IPS-18a (cell line): ENCODE measurements around the gene CDH20.

Experiments
- H3K27ac ChIP-seq: one replicate; pipeline ENCODE4 v1.5.1; 2013; ENCODE audit warnings: low read length
- H3K27me3 ChIP-seq: one replicate; pipeline ENCODE4 v1.6.1; 2013; ENCODE audit warnings: mild to moderate bottlenecking, low read length; ENCODE audit not compliant: control insufficient read depth, insufficient read depth
- H3K36me3 ChIP-seq: one replicate; pipeline ENCODE4 v1.6.1; 2013; ENCODE audit warnings: low read depth, low read length; ENCODE audit not compliant: control insufficient read depth
- H3K4me1 ChIP-seq: one replicate; pipeline ENCODE4 v1.6.1; 2013; ENCODE audit warnings: low read depth, low read length; ENCODE audit not compliant: control insufficient read depth
- H3K4me3 ChIP-seq: one replicate; pipeline ENCODE4 v1.5.1; 2013; ENCODE audit warnings: low read length
- H3K9ac ChIP-seq: one replicate; pipeline ENCODE4 v1.6.1; 2013; ENCODE audit warnings: mild to moderate bottlenecking, low read length, moderate library complexity
- H3K9me3 ChIP-seq: one replicate; pipeline ENCODE4 v1.6.1; 2013; ENCODE audit warnings: low read depth, low read length; ENCODE audit not compliant: control insufficient read depth

The CDH20 gene

GRCh38 chr18:61541673-61542072 is 208.4 kb downstream of the CDH20 start:
- Histone ChIP-seq H3K4me1 (no peaks in the 10 kb centered on the region), H3K27ac (no peak overlapping the region), H3K27me3 (no peaks in the 10 kb centered on the region), H3K4me3 (no peak overlapping the region), H3K9ac (no peak overlapping the region), H3K36me3 (no peaks in the 10 kb centered on the region), H3K9me3 (no peaks in the 10 kb centered on the region)

GRCh38 chr18:61542596-61542995 is 209.4 kb downstream of the CDH20 start:
- H3K9me3 ChIP-seq: no peaks in the 10 kb centered on the region
- no peaks in the 10 kb centered on the region for H3K27me3 ChIP-seq
- H3K4me1 ChIP-seq: no peaks in the 10 kb centered on the region
- H3K4me3 ChIP-seq: no peak overlapping the region
- no peak overlapping the region for H3K27ac ChIP-seq
- H3K9ac ChIP-seq: no peak overlapping the region
- no peaks in the 10 kb centered on the region for H3K36me3 ChIP-seq

GRCh38 chr18:61543518-61543917 is 210.3 kb downstream of the CDH20 start:
- Histone ChIP-seq H3K27me3 (no peaks in the 10 kb centered on the region), H3K4me3 (no peak overlapping the region), H3K27ac (no peak overlapping the region), H3K36me3 (no peaks in the 10 kb centered on the region), H3K9me3 (no peaks in the 10 kb centered on the region), H3K4me1 (no peaks in the 10 kb centered on the region), H3K9ac (no peak overlapping the region)

- Histone ChIP-seq H3K9me3 (no peaks in the 10 kb centered on the region), H3K27ac (no peak overlapping the region), H3K9ac (no peak overlapping the region), H3K36me3 (no peaks in the 10 kb centered on the region), H3K4me1 (no peaks in the 10 kb centered on the region), H3K4me3 (no peak overlapping the region), H3K27me3 (no peaks in the 10 kb centered on the region)
Measured at GRCh38 chr18:61544178-61544577, 210.9 kb downstream of the CDH20 start.

- H3K4me3 ChIP-seq: no peak overlapping the region
- no peak overlapping the region for H3K9ac ChIP-seq
- H3K36me3 ChIP-seq: no peaks in the 10 kb centered on the region
- H3K27ac ChIP-seq: no peak overlapping the region
- H3K9me3 ChIP-seq: no peaks in the 10 kb centered on the region
- no peaks in the 10 kb centered on the region for H3K4me1 ChIP-seq
- H3K27me3 ChIP-seq: no peaks in the 10 kb centered on the region
Measured at GRCh38 chr18:61545281-61546245, 212.3 kb downstream of the CDH20 start.

- Histone ChIP-seq H3K4me1 (no peaks in the 10 kb centered on the region), H3K9ac (no peak overlapping the region), H3K4me3 (no peak overlapping the region), H3K9me3 (no peaks in the 10 kb centered on the region), H3K36me3 (no peaks in the 10 kb centered on the region), H3K27ac (no peak overlapping the region), H3K27me3 (no peaks in the 10 kb centered on the region)
Measured at GRCh38 chr18:61546590-61546989, 213.4 kb downstream of the CDH20 start.

GRCh38 chr18:61549416-61549815 is 216.2 kb downstream of the CDH20 start:
- Histone ChIP-seq H3K27me3 (no peaks in the 10 kb centered on the region), H3K9ac (no peak overlapping the region), H3K36me3 (no peaks in the 10 kb centered on the region), H3K9me3 (no peaks in the 10 kb centered on the region), H3K4me1 (no peaks in the 10 kb centered on the region), H3K4me3 (no peak overlapping the region), H3K27ac (no peak overlapping the region)

- Histone ChIP-seq H3K9me3 (no peaks in the 10 kb centered on the region), H3K9ac (no peak overlapping the region), H3K27ac (no peak overlapping the region), H3K36me3 (no peaks in the 10 kb centered on the region), H3K4me3 (no peak overlapping the region), H3K27me3 (no peaks in the 10 kb centered on the region), H3K4me1 (no peaks in the 10 kb centered on the region)
Measured at GRCh38 chr18:61549889-61550288, 216.7 kb downstream of the CDH20 start.

GRCh38 chr18:61551586-61551985 is 218.4 kb downstream of the CDH20 start:
- Histone ChIP-seq H3K4me1 (no peaks in the 10 kb centered on the region), H3K27ac (no peak overlapping the region), H3K4me3 (no peak overlapping the region), H3K36me3 (no peaks in the 10 kb centered on the region), H3K27me3 (no peaks in the 10 kb centered on the region), H3K9ac (no peak overlapping the region), H3K9me3 (no peaks in the 10 kb centered on the region)

- Histone ChIP-seq H3K9ac (no peak overlapping the region), H3K27ac (no peak overlapping the region), H3K9me3 (no peaks in the 10 kb centered on the region), H3K27me3 (no peaks in the 10 kb centered on the region), H3K4me1 (no peaks in the 10 kb centered on the region), H3K36me3 (no peaks in the 10 kb centered on the region), H3K4me3 (no peak overlapping the region)
Measured at GRCh38 chr18:61553045-61553659, 219.9 kb downstream of the CDH20 start.

GRCh38 chr18:61554117-61554776 is 221.0 kb downstream of the CDH20 start:
- no peaks in the 10 kb centered on the region for H3K36me3 ChIP-seq
- H3K4me3 ChIP-seq: no peak overlapping the region
- H3K9me3 ChIP-seq: no peaks in the 10 kb centered on the region
- H3K4me1 ChIP-seq: no peaks in the 10 kb centered on the region
- no peaks in the 10 kb centered on the region for H3K27me3 ChIP-seq
- H3K9ac ChIP-seq: no peak overlapping the region
- no peak overlapping the region for H3K27ac ChIP-seq
